SU-DHL-6 (cell line): ENCODE results near the gene ARCN1.

Experiments used
- EZH2phosphoT487 ChIP-seq: fragments of 200-600 bp; sonication (generic), shearing (Covaris generic); conservative IDR thresholded peaks from 2 replicates; pipeline ENCODE4 v1.6.1; 2018; ENCODE audit warnings: mild to moderate bottlenecking, antibody characterized with exemption, low read length, moderate library complexity, mixed read lengths
- TF ChIP-seq, protein P1 (sequence below): fragments of 200-600 bp; sonication (generic); IDR thresholded peaks from one replicate; pipeline ENCODE4 v1.5.1; 2017; ENCODE audit warnings: antibody characterized with exemption, mild to moderate bottlenecking, low read length, moderate library complexity; ENCODE audit not compliant: insufficient read depth, poor library complexity, severe bottlenecking

- TF ChIP-seq, protein P1, sequence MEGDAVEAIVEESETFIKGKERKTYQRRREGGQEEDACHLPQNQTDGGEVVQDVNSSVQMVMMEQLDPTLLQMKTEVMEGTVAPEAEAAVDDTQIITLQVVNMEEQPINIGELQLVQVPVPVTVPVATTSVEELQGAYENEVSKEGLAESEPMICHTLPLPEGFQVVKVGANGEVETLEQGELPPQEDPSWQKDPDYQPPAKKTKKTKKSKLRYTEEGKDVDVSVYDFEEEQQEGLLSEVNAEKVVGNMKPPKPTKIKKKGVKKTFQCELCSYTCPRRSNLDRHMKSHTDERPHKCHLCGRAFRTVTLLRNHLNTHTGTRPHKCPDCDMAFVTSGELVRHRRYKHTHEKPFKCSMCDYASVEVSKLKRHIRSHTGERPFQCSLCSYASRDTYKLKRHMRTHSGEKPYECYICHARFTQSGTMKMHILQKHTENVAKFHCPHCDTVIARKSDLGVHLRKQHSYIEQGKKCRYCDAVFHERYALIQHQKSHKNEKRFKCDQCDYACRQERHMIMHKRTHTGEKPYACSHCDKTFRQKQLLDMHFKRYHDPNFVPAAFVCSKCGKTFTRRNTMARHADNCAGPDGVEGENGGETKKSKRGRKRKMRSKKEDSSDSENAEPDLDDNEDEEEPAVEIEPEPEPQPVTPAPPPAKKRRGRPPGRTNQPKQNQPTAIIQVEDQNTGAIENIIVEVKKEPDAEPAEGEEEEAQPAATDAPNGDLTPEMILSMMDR, result no peak
- no peak for TF ChIP-seq EZH2phosphoT487
Measured at GRCh38 chr11:118644496-118644895, 72.3 kb downstream of the ARCN1 start.
